BE2C (cell line): ENCODE results near the gene OBI1.

Source experiments
- DNase-seq: peaks from one replicate; pipeline ENCODE4 v3.0.0-alpha.2; 2020
- H3K27me3 ChIP-seq: fragments of 250-450 bp; sonication (Bioruptor Pico); 2 replicates; pipeline ENCODE4 v1.5.1; 2020; ENCODE audit warnings: mild to moderate bottlenecking
- H3K36me3 ChIP-seq: fragments of 250-450 bp; sonication (Bioruptor Pico); 2 replicates; pipeline ENCODE4 v1.5.1; 2020; ENCODE audit warnings: mild to moderate bottlenecking
- H3K4me1 ChIP-seq: fragments of 250-450 bp; sonication (Bioruptor Pico); 2 replicates; pipeline ENCODE4 v1.5.1; 2020
- H3K4me3 ChIP-seq: 2 replicates; pipeline ENCODE4 v1.5.1; 2011; ENCODE audit warnings: low read depth, low read length
- H3K9me3 ChIP-seq: fragments of 250-450 bp; sonication (Bioruptor Pico); 2 replicates; pipeline ENCODE4 v1.5.1; 2020
- TF ChIP-seq, protein P1 (sequence below): IDR thresholded peaks from 2 replicates; pipeline ENCODE4 v1.5.1; 2012; ENCODE audit warnings: mild to moderate bottlenecking, low read depth, low read length

The OBI1 gene

DNA sequence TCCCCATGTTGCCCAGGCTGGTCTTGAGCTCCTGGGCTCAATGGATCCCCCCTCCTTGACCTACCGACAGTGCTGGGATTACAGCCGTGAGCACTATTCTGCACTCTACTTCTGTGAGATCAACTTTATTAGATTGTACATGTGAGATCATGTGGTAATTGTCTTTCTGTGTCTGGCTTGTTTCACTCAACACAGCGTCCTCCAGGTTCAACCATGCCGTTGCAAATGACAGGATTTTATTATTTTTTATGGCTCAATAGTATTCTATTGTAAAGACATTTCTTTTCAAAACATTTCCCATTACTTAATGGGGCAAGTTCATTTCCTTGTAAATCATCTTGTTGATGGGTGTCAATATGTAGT lies 1.5 kb upstream of the OBI1 start:
- Histone ChIP-seq H3K9me3 (no peaks in the 10 kb centered on the region), H3K36me3 (no peaks in the 10 kb centered on the region), H3K27me3 (no peaks in the 10 kb centered on the region), H3K4me3 (peak overlapping the region; percentile 69), H3K4me1 (no peaks in the 10 kb centered on the region)
- TF ChIP-seq, protein P1, sequence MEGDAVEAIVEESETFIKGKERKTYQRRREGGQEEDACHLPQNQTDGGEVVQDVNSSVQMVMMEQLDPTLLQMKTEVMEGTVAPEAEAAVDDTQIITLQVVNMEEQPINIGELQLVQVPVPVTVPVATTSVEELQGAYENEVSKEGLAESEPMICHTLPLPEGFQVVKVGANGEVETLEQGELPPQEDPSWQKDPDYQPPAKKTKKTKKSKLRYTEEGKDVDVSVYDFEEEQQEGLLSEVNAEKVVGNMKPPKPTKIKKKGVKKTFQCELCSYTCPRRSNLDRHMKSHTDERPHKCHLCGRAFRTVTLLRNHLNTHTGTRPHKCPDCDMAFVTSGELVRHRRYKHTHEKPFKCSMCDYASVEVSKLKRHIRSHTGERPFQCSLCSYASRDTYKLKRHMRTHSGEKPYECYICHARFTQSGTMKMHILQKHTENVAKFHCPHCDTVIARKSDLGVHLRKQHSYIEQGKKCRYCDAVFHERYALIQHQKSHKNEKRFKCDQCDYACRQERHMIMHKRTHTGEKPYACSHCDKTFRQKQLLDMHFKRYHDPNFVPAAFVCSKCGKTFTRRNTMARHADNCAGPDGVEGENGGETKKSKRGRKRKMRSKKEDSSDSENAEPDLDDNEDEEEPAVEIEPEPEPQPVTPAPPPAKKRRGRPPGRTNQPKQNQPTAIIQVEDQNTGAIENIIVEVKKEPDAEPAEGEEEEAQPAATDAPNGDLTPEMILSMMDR: no peak
- peak; percentile 51 for DNase-seq

DNA sequence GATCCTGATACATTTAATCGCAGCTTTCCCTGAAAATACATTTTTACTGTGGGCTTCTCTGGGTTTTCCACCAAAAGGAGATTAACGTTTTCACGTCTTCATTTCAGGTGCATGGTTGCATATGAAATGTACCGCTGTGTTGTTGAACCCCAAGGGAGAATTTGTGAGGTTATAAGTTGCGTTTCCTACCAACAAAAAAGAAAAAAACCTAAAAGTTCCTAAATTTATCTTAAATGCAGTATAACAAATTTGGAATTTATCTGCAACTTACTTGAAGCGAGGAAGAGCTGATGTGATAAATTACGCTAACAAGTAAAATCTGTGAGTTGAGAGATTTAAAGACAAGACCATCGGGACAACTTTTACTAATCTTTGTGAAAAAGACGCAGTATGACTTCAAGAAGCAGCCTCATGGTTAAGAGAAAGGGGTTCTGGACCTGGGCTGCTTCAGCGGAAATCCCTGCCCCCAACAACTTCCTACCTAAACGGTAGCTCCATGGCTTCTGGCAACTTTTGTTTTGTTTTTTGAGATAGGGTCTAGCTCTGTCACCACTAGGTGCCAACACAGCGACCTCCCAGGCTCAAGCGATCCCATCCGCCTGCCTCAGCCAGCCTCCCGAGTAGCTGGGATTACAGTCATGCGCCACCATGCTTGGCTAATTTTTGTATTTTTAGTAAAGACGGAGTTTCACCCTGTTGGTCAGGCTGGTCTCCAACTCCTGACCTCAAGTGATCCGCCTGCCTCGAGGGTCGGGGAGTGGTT lies 958 bp upstream of the OBI1 start:
- H3K4me3 ChIP-seq: peak overlapping the region; percentile 69
- no peaks in the 10 kb centered on the region for H3K9me3 ChIP-seq
- TF ChIP-seq, protein P1: peak; percentile 46
- H3K4me1 ChIP-seq: no peaks in the 10 kb centered on the region
- peak; percentile 63 for DNase-seq
- H3K36me3 ChIP-seq: no peaks in the 10 kb centered on the region
- no peaks in the 10 kb centered on the region for H3K27me3 ChIP-seq

GRCh38 chr13:78659450-78659730 lies 435 bp upstream of the OBI1 start:
- DNase-seq: no peak
- Histone ChIP-seq H3K9me3 (no peaks in the 10 kb centered on the region), H3K4me1 (no peaks in the 10 kb centered on the region), H3K4me3 (peak overlapping the region; percentile 69), H3K36me3 (no peaks in the 10 kb centered on the region), H3K27me3 (no peaks in the 10 kb centered on the region)
- TF ChIP-seq, protein P1: no peak

DNA sequence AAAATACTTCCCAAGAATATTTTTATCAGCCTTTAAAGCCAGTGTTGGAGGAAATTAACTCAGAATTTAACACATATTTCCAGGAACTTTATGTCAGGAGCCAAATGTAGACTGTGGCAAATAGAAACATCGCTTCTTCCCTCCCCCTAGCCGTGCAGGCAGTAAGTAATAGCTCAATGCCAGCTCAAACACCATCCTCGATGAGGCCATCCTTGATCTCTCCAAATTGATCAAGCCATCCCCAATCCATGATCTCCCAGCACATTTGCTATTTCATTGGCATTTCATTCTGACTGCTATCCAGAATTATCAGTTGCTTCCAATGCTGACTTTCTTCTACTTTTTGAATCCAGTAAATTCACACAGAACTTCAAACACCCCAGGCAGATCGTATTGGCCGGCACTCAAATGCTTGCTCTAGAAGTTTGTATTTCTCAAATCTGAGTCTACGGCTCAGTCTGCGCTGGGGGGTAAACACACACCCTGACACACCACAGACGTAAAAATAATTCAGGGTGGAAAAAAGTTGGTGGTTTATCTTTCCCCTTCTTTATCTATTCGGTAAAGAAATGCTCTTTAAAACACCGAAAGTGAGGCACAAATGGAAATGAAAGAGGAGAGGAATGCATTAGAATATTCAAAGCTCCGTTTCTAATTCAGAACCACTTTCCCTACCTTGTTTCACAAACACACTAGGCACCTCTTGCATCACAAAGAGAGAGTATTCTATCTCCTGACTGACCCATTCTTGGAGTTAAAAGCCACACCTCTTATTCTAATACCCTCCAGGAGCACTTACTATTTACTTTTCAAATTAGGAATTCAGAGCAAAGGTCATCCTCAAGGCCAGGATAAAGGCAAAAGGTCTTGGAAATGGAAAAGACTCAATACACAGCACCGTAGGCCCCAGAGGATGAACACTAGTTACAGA lies 991 bp downstream of the OBI1 start:
- Histone ChIP-seq H3K9me3 (no peaks in the 10 kb centered on the region), H3K27me3 (no peaks in the 10 kb centered on the region), H3K4me1 (no peaks in the 10 kb centered on the region), H3K36me3 (no peaks in the 10 kb centered on the region), H3K4me3 (peak overlapping the region; percentile 69)
- DNase-seq: no peak
- TF ChIP-seq, protein P1: no peak

GRCh38 chr13:78655906-78656305 lies 3.0 kb downstream of the OBI1 start:
- no peak overlapping the region for H3K4me3 ChIP-seq
- TF ChIP-seq, protein P1: no peak
- no peaks in the 10 kb centered on the region for H3K9me3 ChIP-seq
- DNase-seq: no peak
- no peaks in the 10 kb centered on the region for H3K36me3 ChIP-seq
- no peaks in the 10 kb centered on the region for H3K27me3 ChIP-seq
- peaks cover 3% of the 10 kb centered on the region; the same call in 1 of the 2 replicates for H3K4me1 ChIP-seq

- Histone ChIP-seq H3K4me1 (peaks cover 10% of the 10 kb centered on the region; the same call in 1 of the 2 replicates), H3K9me3 (no peaks in the 10 kb centered on the region), H3K36me3 (no peaks in the 10 kb centered on the region), H3K27me3 (no peaks in the 10 kb centered on the region), H3K4me3 (no peak overlapping the region)
- DNase-seq: no peak
- TF ChIP-seq, protein P1: no peak
Measured at GRCh38 chr13:78655007-78655406, 3.9 kb downstream of the OBI1 start.
